GM23338 (cell line): ENCODE measurements around the gene GAS6. TPM values are rescaled to one million over a fixed set of nuclear protein-coding genes. Genes with fewer than 3 reads are reported as not detected.

Source experiments
- ATAC-seq: fragments of 200-7000 bp; cut with Tn5 transposase; 3 replicates; pipeline ENCODE4 v1.9.1; 2020
- DNase-seq: peaks from one replicate; pipeline ENCODE4 v3.0.0-alpha.2; 2015; ENCODE audit warnings: low spot score
- H2AFZ ChIP-seq: fragments of 200-600 bp; sonication (generic); 2 replicates; pipeline ENCODE4 v1.8.0; 2016; ENCODE audit warnings: antibody characterized with exemption, mild to moderate bottlenecking, moderate library complexity
- H3F3A ChIP-seq: fragments of 200-600 bp; sonication (generic); replicated peaks from 2 replicates; pipeline ENCODE4 v1.8.0; 2017; ENCODE audit warnings: antibody characterized with exemption, mixed run types, low read depth
- H3K27ac ChIP-seq: fragments of 200-600 bp; sonication (generic); 2 replicates; pipeline ENCODE4 v1.6.1; 2016; ENCODE audit warnings: low read depth
- H3K27me3 ChIP-seq: fragments of 200-600 bp; sonication (generic); 2 replicates; pipeline ENCODE4 v1.8.0; 2016; ENCODE audit warnings: mild to moderate bottlenecking, mixed run types, moderate library complexity; ENCODE audit not compliant: insufficient read depth
- H3K36me3 ChIP-seq: fragments of 200-600 bp; sonication (generic); 2 replicates; pipeline ENCODE4 v1.8.0; 2016; ENCODE audit warnings: mild to moderate bottlenecking; ENCODE audit not compliant: insufficient read depth
- H3K4me1 ChIP-seq: fragments of 200-600 bp; sonication (generic); 2 replicates; pipeline ENCODE4 v1.8.0; 2016; ENCODE audit warnings: mild to moderate bottlenecking, moderate library complexity; ENCODE audit not compliant: insufficient read depth
- H3K4me2 ChIP-seq: fragments of 200-600 bp; sonication (generic); 2 replicates; pipeline ENCODE4 v1.7.1; 2017; ENCODE audit warnings: mixed run types
- H3K4me3 ChIP-seq: fragments of 200-600 bp; sonication (generic); 2 replicates; pipeline ENCODE4 v1.6.1; 2016; ENCODE audit warnings: mixed run types
- H3K79me2 ChIP-seq: fragments of 200-600 bp; sonication (generic); replicated peaks from 2 replicates; pipeline ENCODE4 v1.8.0; 2017; ENCODE audit warnings: mild to moderate bottlenecking; ENCODE audit not compliant: insufficient read depth
- H3K9me2 ChIP-seq: fragments of 200-600 bp; sonication (generic); 2 replicates; pipeline ENCODE4 v1.8.0; 2017; ENCODE audit not compliant: insufficient read depth
- H4K20me1 ChIP-seq: fragments of 200-600 bp; sonication (generic); replicated peaks from 2 replicates; pipeline ENCODE4 v1.8.0; 2017; ENCODE audit warnings: mild to moderate bottlenecking; ENCODE audit not compliant: insufficient read depth
- H3K27ac Mint-ChIP-seq: 2 replicates; pipeline ENCODE4 v1.8.0; 2020; ENCODE audit warnings: inconsistent platforms, mild to moderate bottlenecking, moderate library complexity, mixed read lengths
- H3K27me3 Mint-ChIP-seq: 3 replicates; pipeline ENCODE4 v1.8.0; 2022; ENCODE audit warnings: low read depth, mild to moderate bottlenecking, moderate library complexity, mixed read lengths, inconsistent platforms; ENCODE audit not compliant: insufficient read depth, poor library complexity
- H3K36me3 Mint-ChIP-seq: 3 replicates; pipeline ENCODE4 v1.8.0; 2021; ENCODE audit warnings: low read depth, mild to moderate bottlenecking, inconsistent platforms, moderate library complexity, mixed read lengths
- H3K4me1 Mint-ChIP-seq: 3 replicates; pipeline ENCODE4 v1.8.0; 2020; ENCODE audit warnings: mild to moderate bottlenecking, inconsistent platforms, mixed read lengths
- H3K4me3 Mint-ChIP-seq: 3 replicates; pipeline ENCODE4 v1.8.0; 2021; ENCODE audit warnings: moderate library complexity, mild to moderate bottlenecking, inconsistent platforms, mixed read lengths
- H3K9me3 Mint-ChIP-seq: 3 replicates; pipeline ENCODE4 v1.8.0; 2020; ENCODE audit warnings: moderate library complexity, mild to moderate bottlenecking, inconsistent platforms, mixed read lengths
- CREB1 ChIP-seq: fragments of 250-450 bp; sonication (Bioruptor Pico); IDR thresholded peaks from 2 replicates; pipeline ENCODE4 v1.5.0; 2020; ENCODE audit warnings: low read depth, mild to moderate bottlenecking, moderate library complexity
- CTCF ChIP-seq, 2 experiments: fragments of 200-600 bp in 1 of 2; sonication (generic) in 1 of 2; conservative IDR thresholded peaks; 2 replicates each; pipeline versions ENCODE4 v1.5.1 to v1.6.1; 2016 to 2017; ENCODE audit warnings: antibody characterized with exemption in 2 of 2, low read depth in 2 of 2, mild to moderate bottlenecking in 2 of 2, moderate library complexity in 1 of 2
- EZH2 ChIP-seq: fragments of 200-600 bp; sonication (generic); IDR thresholded peaks from one replicate; pipeline ENCODE4 v1.8.0; 2017; ENCODE audit warnings: antibody characterized with exemption, mild to moderate bottlenecking, low read depth; ENCODE audit not compliant: unreplicated experiment
- EZH2phosphoT487 ChIP-seq: fragments of 200-600 bp; sonication (generic); IDR thresholded peaks from one replicate; pipeline ENCODE4 v1.8.1; 2018; ENCODE audit warnings: antibody characterized with exemption; ENCODE audit not compliant: unreplicated experiment
- JUNB ChIP-seq: IDR thresholded peaks from one replicate; pipeline ENCODE4 v1.6.1; 2016; ENCODE audit warnings: antibody characterized with exemption; ENCODE audit not compliant: unreplicated experiment
- NANOG ChIP-seq: IDR thresholded peaks from 2 replicates; pipeline ENCODE4 v1.6.1; 2016; ENCODE audit warnings: antibody characterized with exemption, borderline replicate concordance
- POLR2AphosphoS5 ChIP-seq: IDR thresholded peaks from 2 replicates; pipeline ENCODE4 v1.6.1; 2016; ENCODE audit warnings: antibody characterized with exemption, low read depth
- STAT1 ChIP-seq: IDR thresholded peaks from one replicate; pipeline ENCODE4 v1.6.1; 2016; ENCODE audit warnings: antibody characterized with exemption; ENCODE audit not compliant: unreplicated experiment
- ZNF114 ChIP-seq: fragments of 250-450 bp; sonication (Bioruptor Pico); IDR thresholded peaks from 2 replicates; pipeline ENCODE4 v1.5.0; 2020; ENCODE audit warnings: mild to moderate bottlenecking, moderate library complexity
- ZNF331 ChIP-seq: fragments of 250-450 bp; sonication (Bioruptor Pico); IDR thresholded peaks from 2 replicates; pipeline ENCODE4 v1.5.0; 2020; ENCODE audit warnings: low read depth, mild to moderate bottlenecking, moderate library complexity
- ZNF462 ChIP-seq: fragments of 250-450 bp; sonication (Bioruptor Pico); IDR thresholded peaks from 2 replicates; pipeline ENCODE4 v1.5.0; 2020; ENCODE audit warnings: mild to moderate bottlenecking, moderate library complexity
- polyA plus RNA-seq: library from polyadenylated mRNA; unstranded; fragments of >200 nt; fragmentation: Nextera tagmentation; extraction: Ambion mirVana; gene quantifications from 2 replicates; pipeline ENCODE4 v1.2.1, GENCODE V29; 2016
- total RNA-seq: library from RNA; depleted of rRNA; stranded (reverse); fragments of >200 nt; shearing (Covaris generic); gene quantifications from 2 replicates; pipeline ENCODE4 v1.2.3, GENCODE V29; 2014
- TF ChIP-seq, protein P1 (sequence below): IDR thresholded peaks from 2 replicates; pipeline ENCODE4 v1.6.1; 2016; ENCODE audit warnings: antibody characterized with exemption
- TF ChIP-seq, protein P2 (sequence below): IDR thresholded peaks from one replicate; pipeline ENCODE4 v1.6.1; 2018; ENCODE audit warnings: antibody characterized with exemption; ENCODE audit not compliant: unreplicated experiment

The GAS6 gene
- total and polyA plus RNA-seq, 2 experiments from 2014 or later, result 7.9 to 21.2 TPM

- TF ChIP-seq EZH2, result no peak
- no peak for TF ChIP-seq NANOG
- TF ChIP-seq CTCF (conservative IDR thresholded peaks at IDR 0.05; ENCODE audit: low read depth in 2 of 2), result no peak
- no peak for TF ChIP-seq ZNF114 (CRISPR knock-in tag)
- no peak for TF ChIP-seq EZH2phosphoT487
- TF ChIP-seq POLR2AphosphoS5, result no peak
- no peak for TF ChIP-seq CREB1 (CRISPR knock-in tag)
- TF ChIP-seq JUNB, result no peak
- TF ChIP-seq, protein P1, sequence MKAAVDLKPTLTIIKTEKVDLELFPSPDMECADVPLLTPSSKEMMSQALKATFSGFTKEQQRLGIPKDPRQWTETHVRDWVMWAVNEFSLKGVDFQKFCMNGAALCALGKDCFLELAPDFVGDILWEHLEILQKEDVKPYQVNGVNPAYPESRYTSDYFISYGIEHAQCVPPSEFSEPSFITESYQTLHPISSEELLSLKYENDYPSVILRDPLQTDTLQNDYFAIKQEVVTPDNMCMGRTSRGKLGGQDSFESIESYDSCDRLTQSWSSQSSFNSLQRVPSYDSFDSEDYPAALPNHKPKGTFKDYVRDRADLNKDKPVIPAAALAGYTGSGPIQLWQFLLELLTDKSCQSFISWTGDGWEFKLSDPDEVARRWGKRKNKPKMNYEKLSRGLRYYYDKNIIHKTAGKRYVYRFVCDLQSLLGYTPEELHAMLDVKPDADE, result no peak
- TF ChIP-seq, protein P2, sequence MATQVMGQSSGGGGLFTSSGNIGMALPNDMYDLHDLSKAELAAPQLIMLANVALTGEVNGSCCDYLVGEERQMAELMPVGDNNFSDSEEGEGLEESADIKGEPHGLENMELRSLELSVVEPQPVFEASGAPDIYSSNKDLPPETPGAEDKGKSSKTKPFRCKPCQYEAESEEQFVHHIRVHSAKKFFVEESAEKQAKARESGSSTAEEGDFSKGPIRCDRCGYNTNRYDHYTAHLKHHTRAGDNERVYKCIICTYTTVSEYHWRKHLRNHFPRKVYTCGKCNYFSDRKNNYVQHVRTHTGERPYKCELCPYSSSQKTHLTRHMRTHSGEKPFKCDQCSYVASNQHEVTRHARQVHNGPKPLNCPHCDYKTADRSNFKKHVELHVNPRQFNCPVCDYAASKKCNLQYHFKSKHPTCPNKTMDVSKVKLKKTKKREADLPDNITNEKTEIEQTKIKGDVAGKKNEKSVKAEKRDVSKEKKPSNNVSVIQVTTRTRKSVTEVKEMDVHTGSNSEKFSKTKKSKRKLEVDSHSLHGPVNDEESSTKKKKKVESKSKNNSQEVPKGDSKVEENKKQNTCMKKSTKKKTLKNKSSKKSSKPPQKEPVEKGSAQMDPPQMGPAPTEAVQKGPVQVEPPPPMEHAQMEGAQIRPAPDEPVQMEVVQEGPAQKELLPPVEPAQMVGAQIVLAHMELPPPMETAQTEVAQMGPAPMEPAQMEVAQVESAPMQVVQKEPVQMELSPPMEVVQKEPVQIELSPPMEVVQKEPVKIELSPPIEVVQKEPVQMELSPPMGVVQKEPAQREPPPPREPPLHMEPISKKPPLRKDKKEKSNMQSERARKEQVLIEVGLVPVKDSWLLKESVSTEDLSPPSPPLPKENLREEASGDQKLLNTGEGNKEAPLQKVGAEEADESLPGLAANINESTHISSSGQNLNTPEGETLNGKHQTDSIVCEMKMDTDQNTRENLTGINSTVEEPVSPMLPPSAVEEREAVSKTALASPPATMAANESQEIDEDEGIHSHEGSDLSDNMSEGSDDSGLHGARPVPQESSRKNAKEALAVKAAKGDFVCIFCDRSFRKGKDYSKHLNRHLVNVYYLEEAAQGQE, result no peak
- TF ChIP-seq STAT1, result no peak
- no peak for TF ChIP-seq ZNF462 (CRISPR knock-in tag)
- no peak for TF ChIP-seq ZNF331 (CRISPR knock-in tag)
- no peaks in the 10 kb centered on the region for H3K4me1 ChIP-seq
- no peak overlapping the region for H2AFZ ChIP-seq
- Mint-ChIP-seq H3K36me3 (no peaks in the 10 kb centered on the region), H3K27me3 (peaks cover 6% of the 10 kb centered on the region), H3K4me1 (peaks cover 2% of the 10 kb centered on the region; the same call in 1 of the 3 replicates), H3K27ac (no peak overlapping the region), H3K9me3 (no peaks in the 10 kb centered on the region; the same call in 2 of the 3 replicates), H3K4me3 (no peak overlapping the region)
- H3K27ac ChIP-seq, result no peak overlapping the region
- no peak for ATAC-seq
- H3K4me2 ChIP-seq, result no peak overlapping the region
- H3F3A ChIP-seq, result no peaks in the 10 kb centered on the region
- H3K4me3 ChIP-seq, result no peak overlapping the region
- H3K27me3 ChIP-seq, result no peaks in the 10 kb centered on the region
- H3K79me2 ChIP-seq, result no peaks in the 10 kb centered on the region
- no peaks in the 10 kb centered on the region for H4K20me1 ChIP-seq
- no peak for DNase-seq
- H3K36me3 ChIP-seq, result no peaks in the 10 kb centered on the region
- no peaks in the 10 kb centered on the region for H3K9me2 ChIP-seq
Observed at GRCh38 chr13:113879494-113880360, 15.9 kb upstream of the GAS6 start.
